H1 (cell line): ENCODE data around the gene ZW10. TPM values are rescaled to one million over a fixed set of nuclear protein-coding genes. Genes with fewer than 3 reads are reported as not detected.

Experiments used
- CREB1 ChIP-seq: IDR thresholded peaks from 2 replicates; pipeline ENCODE4 v1.6.1; 2012; ENCODE audit warnings: inconsistent platforms
- EP300 ChIP-seq, 2 experiments: IDR thresholded peaks; 1 replicate in 1 of 2; 2 replicates in 1 of 2; pipeline ENCODE4 v1.6.1; 2011 to 2012; ENCODE audit warnings: low read depth in 2 of 2, low read length in 2 of 2, mild to moderate bottlenecking in 2 of 2, borderline replicate concordance in 1 of 2, inconsistent platforms in 1 of 2, moderate library complexity in 1 of 2
- EZH2 ChIP-seq: fragments of 200-600 bp; sonication (generic); IDR thresholded peaks from 2 replicates; pipeline ENCODE4 v1.7.1; 2012; ENCODE audit warnings: low read depth, mild to moderate bottlenecking, moderate library complexity, low read length, inconsistent platforms; ENCODE audit not compliant: severe bottlenecking
- JUND ChIP-seq: IDR thresholded peaks from 2 replicates; pipeline ENCODE4 v1.6.1; 2011; ENCODE audit warnings: mild to moderate bottlenecking, improper control_type of control experiment, low read length
- MAX ChIP-seq: IDR thresholded peaks from 2 replicates; pipeline ENCODE4 v1.6.1; 2012; ENCODE audit warnings: inconsistent platforms
- SIX5 ChIP-seq: IDR thresholded peaks from 2 replicates; pipeline ENCODE4 v1.6.1; 2011; ENCODE audit warnings: mild to moderate bottlenecking, low read depth, low read length
- polyA plus RNA-seq, 7 experiments: library from polyadenylated mRNA; depleted of rRNA in 3 of 7; stranded (reverse) in 5 of 7; unstranded in 2 of 7; fragments of >200 nt in 5 of 7; fragments of 200-250 nt in 2 of 7; gene quantifications; 1 replicate in 5 of 7; 2 replicates in 1 of 7; 4 replicates in 1 of 7; pipeline versions ENCODE4 v1.2.1 to v1.2.3, GENCODE V29; 2011 to 2013; ENCODE audit warnings: missing spikeins in 2 of 7, mixed read lengths in 2 of 7
- total RNA-seq: library from RNA; stranded (reverse); fragmentation: NEBNext Ultra II Directional; extraction: Animal tissue kit (Norgen Biotek cat#: 25700); gene quantifications from 2 replicates; pipeline ENCODE4 v1.2.1, GENCODE V29; 2021

Gene ZW10
- total and polyA plus RNA-seq, 2 of the 8 experiments (the other 6 are each of a cell fraction or from before 2014, with no cell fraction given) = 9.0 to 25.3 TPM

- no peak for TF ChIP-seq EZH2
- TF ChIP-seq MAX = no peak
- no peak for TF ChIP-seq EP300 (IDR thresholded peaks at IDR 0.05; ENCODE audit: borderline replicate concordance in 1 of 2, low read depth in 2 of 2, low read length in 2 of 2)
- TF ChIP-seq JUND = no peak
- TF ChIP-seq SIX5 = no peak
- no peak for TF ChIP-seq CREB1
Measured at GRCh38 chr11:113796663-113797259, 23.3 kb upstream of the ZW10 start (continued).
